Stomach (tissue), 9 donors: Measurements from ENCODE around the gene CBX2. TPM values are rescaled to one million over a fixed set of nuclear protein-coding genes. Genes with fewer than 3 reads are reported as not detected.

Experiments used
- DNase-seq, 2 donors: peaks; one replicate each; pipeline versions ENCODE4 v3.0.0 to v3.0.0-alpha.2; 2013 to 2019
- H3K27ac ChIP-seq, 5 donors: fragments of 200-600 bp in 4 of 5; sonication (generic) in 4 of 5; one replicate each; pipeline ENCODE4 v1.5.1; 2013 to 2019; ENCODE audit warnings: mild to moderate bottlenecking in 1 of 5, moderate library complexity in 1 of 5
- H3K27me3 ChIP-seq, 3 donors: fragments of 200-600 bp; sonication (generic); one replicate each; pipeline ENCODE4 v1.5.1; 2017 to 2019; ENCODE audit warnings: mixed run types in 1 of 3
- H3K36me3 ChIP-seq, 4 donors: fragments of 200-600 bp; sonication (generic); 1 replicate in 3 of 4; 2 replicates in 1 of 4; pipeline ENCODE4 v1.5.1; 2016 to 2019
- H3K4me1 ChIP-seq, 4 donors: fragments of 200-600 bp; sonication (generic); one replicate each; pipeline ENCODE4 v1.5.1; 2016 to 2019
- H3K4me3 ChIP-seq, 4 donors: fragments of 200-600 bp; sonication (generic) in 3 of 4; one replicate each; pipeline ENCODE4 v1.5.1; 2016 to 2019; ENCODE audit warnings: mild to moderate bottlenecking in 1 of 4
- H3K9me3 ChIP-seq, 4 donors: fragments of 200-600 bp; sonication (generic); one replicate each; pipeline ENCODE4 v1.5.1; 2016 to 2019
- CTCF ChIP-seq, 7 experiments: fragments of 450-650 bp in 4 of 7; fragments of 200-600 bp in 3 of 7; sonication (generic) in 3 of 7; IDR thresholded peaks; one replicate each; pipeline ENCODE4 v1.5.1; 2016 to 2019; ENCODE audit warnings: antibody characterized with exemption in 7 of 7, control low read depth in 2 of 7, mild to moderate bottlenecking in 1 of 7
- EP300 ChIP-seq: sonication (generic); formaldehyde crosslinking; IDR thresholded peaks from one replicate; pipeline ENCODE4 v1.6.1; 2017; ENCODE audit warnings: antibody characterized with exemption
- POLR2A ChIP-seq, 4 donors: fragments of 450-650 bp; IDR thresholded peaks; one replicate each; pipeline ENCODE4 v1.6.1; 2016; ENCODE audit warnings: antibody characterized with exemption in 4 of 4, control low read depth in 2 of 4, mild to moderate bottlenecking in 1 of 4, moderate library complexity in 1 of 4
- POLR2AphosphoS5 ChIP-seq, 3 donors: sonication (generic); formaldehyde crosslinking; IDR thresholded peaks; one replicate each; pipeline ENCODE4 v1.6.1; 2016; ENCODE audit warnings: antibody characterized with exemption in 3 of 3
- WGBS, 5 donors: extraction: QIAGEN DNeasy Blood & Tissue Kit in 3 of 5; methylation state at CpG; one replicate each; pipeline versions ENCODE4 v1.1.5 to v1.1.7; 2013 to 2018; 5-methylcytosine and 5-hydroxymethylcytosine counted together
- intact Hi-C: fragments of 100-400 bp; cut with DNase I; formaldehyde crosslinking; loops from one replicate; pipeline ENCODE4 v1.15.1; 2023; ENCODE audit warnings: low total_unique reads
- polyA plus RNA-seq, 3 donors: library from polyadenylated mRNA; stranded (reverse); fragments of 200-250 nt; gene quantifications; one replicate each; pipeline ENCODE4 v1.2.3, GENCODE V29; 2013
- total RNA-seq, 5 donors: library from RNA; depleted of rRNA; stranded (reverse); fragments of >200 nt; gene quantifications; one replicate each; pipeline versions ENCODE4 v1.1.0 to v1.2.3, GENCODE V29; 2014 to 2016
- donor health status: healthy with polysubstance abuse.
- donor health status: Bipolar disorder and iron deficiency.
- donor health status: healthy.

The CBX2 gene
- total and polyA plus RNA-seq, 8 donors, result under 0.01 to 1.3 (median 1.0) TPM; not detected in 3

- H3K27ac ChIP-seq, result peak overlapping the region; percentile 74 to 86 (median 84)
- peaks cover 55 to 84% (median 80%) of the 10 kb centered on the region in 4 donors for H3K4me1 ChIP-seq
- TF ChIP-seq POLR2A (IDR thresholded peaks at IDR 0.05) (no peak), POLR2AphosphoS5 (IDR thresholded peaks at IDR 0.05) (peak in 1 of 3 donors; percentile 21)
- peak; percentile 55 to 86 for DNase-seq
- no peaks in the 10 kb centered on the region for H3K9me3 ChIP-seq
- H3K36me3 ChIP-seq, result peaks cover 18 to 23% (median 22%) of the 10 kb centered on the region in 4 donors
- H3K27me3 ChIP-seq, result no peaks in the 10 kb centered on the region
- 7 to 22% (median 15%) methylated on average over 18 to 72 of the region's 72 CpGs for WGBS, 5 donors
- peak overlapping the region; percentile 33 to 43 (median 36) for H3K4me3 ChIP-seq
- intact Hi-C loops, result no loop called here
Observed at GRCh38 chr17:79832218-79833109, 54.5 kb downstream of the CBX2 start.

GRCh38 chr17:79833110-79833450 is 55.1 kb downstream of the CBX2 start:
- H3K36me3 ChIP-seq, result peaks cover 18 to 23% (median 22%) of the 10 kb centered on the region in 4 donors
- H3K9me3 ChIP-seq, result no peaks in the 10 kb centered on the region
- H3K27me3 ChIP-seq, result no peaks in the 10 kb centered on the region
- WGBS, 5 donors, result 56 to 67% (median 63%) methylated on average over 7 of the region's 7 CpGs
- H3K4me1 ChIP-seq, result peaks cover 61 to 90% (median 87%) of the 10 kb centered on the region in 4 donors
- H3K4me3 ChIP-seq, result peak overlapping the region in 1 of 4 donors; percentile 43
- H3K27ac ChIP-seq, result peak overlapping the region; percentile 74 to 86 (median 84)
- no peak for DNase-seq
- intact Hi-C loops, result no loop called here
- TF ChIP-seq CTCF (IDR thresholded peaks at IDR 0.05), result no peak
- no peak for TF ChIP-seq EP300
- no peak for TF ChIP-seq POLR2A (IDR thresholded peaks at IDR 0.05)
- no peak for TF ChIP-seq POLR2AphosphoS5 (IDR thresholded peaks at IDR 0.05)

- Histone ChIP-seq H3K4me3 (no peak overlapping the region), H3K27me3 (no peaks in the 10 kb centered on the region), H3K4me1 (peaks cover 61 to 89% (median 87%) of the 10 kb centered on the region in 4 donors), H3K9me3 (no peaks in the 10 kb centered on the region), H3K36me3 (peaks cover 18 to 23% (median 22%) of the 10 kb centered on the region in 4 donors), H3K27ac (no peak overlapping the region)
- TF ChIP-seq POLR2AphosphoS5 (IDR thresholded peaks at IDR 0.05) (no peak), CTCF (IDR thresholded peaks at IDR 0.05) (no peak), POLR2A (IDR thresholded peaks at IDR 0.05) (no peak), EP300 (no peak)
- DNase-seq, result no peak
- 85 to 90% (median 90%) methylated on average over 64 to 83 of the region's 83 CpGs for WGBS, 5 donors
- intact Hi-C loops, result no loop called here
Observed at GRCh38 chr17:79833744-79834564, 56.0 kb downstream of the CBX2 start.

GRCh38 chr17:79834565-79835469 is 56.9 kb downstream of the CBX2 start:
- Histone ChIP-seq H3K4me1 (peaks cover 64 to 87% (median 84%) of the 10 kb centered on the region in 4 donors), H3K9me3 (no peaks in the 10 kb centered on the region), H3K4me3 (no peak overlapping the region), H3K36me3 (peaks cover 18 to 23% (median 22%) of the 10 kb centered on the region in 4 donors), H3K27me3 (peaks cover 0 to 3% (median 2%) of the 10 kb centered on the region in 3 donors), H3K27ac (no peak overlapping the region)
- TF ChIP-seq POLR2A (IDR thresholded peaks at IDR 0.05) (no peak), POLR2AphosphoS5 (IDR thresholded peaks at IDR 0.05) (no peak), EP300 (no peak), CTCF (IDR thresholded peaks at IDR 0.05) (peak in 5 of 7 experiments; percentile 30 to 67 (median 54))
- intact Hi-C loops, result loop anchor here (5.0 kb wide), 1 partner anchor 38 kb away; the partner anchor contains the start of gene CBX8
- peak in 1 of 2 donors; percentile 60 for DNase-seq
- WGBS, 5 donors, result 85 to 90% (median 89%) methylated on average over 51 to 61 of the region's 61 CpGs
